Naive thymus-derived CD4-positive, alpha-beta T cell (primary cell): Measurements from ENCODE around the gene PKP1. TPM values are rescaled to one million over a fixed set of nuclear protein-coding genes. Genes with fewer than 3 reads are reported as not detected.

ENCODE experiments used
- ATAC-seq: fragments of 150-1000 bp; cut with Tn5 transposase; 2 replicates; pipeline ENCODE4 v1.10.0; 2021; ENCODE audit warnings: mild to moderate bottlenecking, moderate library complexity
- CTCF ChIA-PET: fragments of 350-600 bp; sonication (Branson Sonifier 250); formaldehyde crosslinking; loops from one replicate; lab custom pipeline; 2021; ENCODE audit warnings: antibody characterized with exemption; lab: Charles Lee
- POLR2A ChIA-PET: fragments of 350-600 bp; sonication (Branson Sonifier 250); formaldehyde crosslinking; loops from one replicate; lab custom pipeline; 2021; ENCODE audit warnings: antibody characterized with exemption, inconsistent platforms; lab: Charles Lee
- DNase-seq, 9 donors: peaks; one replicate each; pipeline versions ENCODE4 v3.0.0 to v3.0.0-alpha.2; 2020 to 2022; ENCODE audit warnings: mixed read lengths in 1 of 9
- H3K27ac ChIP-seq: one replicate; pipeline ENCODE4 v1.7.0; 2013; ENCODE audit warnings: mild to moderate bottlenecking, low read depth, low read length, moderate library complexity
- H3K27me3 ChIP-seq, 2 donors: one replicate each; pipeline ENCODE4 v1.7.0; 2013; ENCODE audit warnings: low read length in 2 of 2, mild to moderate bottlenecking in 2 of 2, moderate library complexity in 2 of 2; ENCODE audit not compliant: control insufficient read depth in 2 of 2, insufficient read depth in 2 of 2
- H3K36me3 ChIP-seq, 3 experiments: 1 replicate in 2 of 3; 2 replicates in 1 of 3; pipeline ENCODE4 v1.7.0; 2013; ENCODE audit warnings: low read length in 3 of 3, mild to moderate bottlenecking in 3 of 3, moderate library complexity in 1 of 3; ENCODE audit not compliant: insufficient read depth in 3 of 3, control insufficient read depth in 2 of 3
- H3K4me1 ChIP-seq, 2 donors: one replicate each; pipeline ENCODE4 v1.7.0; 2013; ENCODE audit warnings: low read length in 2 of 2, mild to moderate bottlenecking in 2 of 2, moderate library complexity in 1 of 2; ENCODE audit not compliant: control insufficient read depth in 2 of 2, insufficient read depth in 2 of 2
- H3K4me3 ChIP-seq: 2 replicates; pipeline ENCODE4 v1.7.0; 2013; ENCODE audit warnings: mild to moderate bottlenecking, low read length
- H3K9me3 ChIP-seq, 3 experiments: 1 replicate in 2 of 3; 2 replicates in 1 of 3; pipeline ENCODE4 v1.7.0; 2013; ENCODE audit warnings: low read length in 3 of 3; ENCODE audit not compliant: control insufficient read depth in 2 of 3
- H3K27ac Mint-ChIP-seq, 9 donors: one replicate each; pipeline ENCODE4 v1.8.0; 2020 to 2022; ENCODE audit warnings: mixed read lengths in 9 of 9, mild to moderate bottlenecking in 8 of 9, moderate library complexity in 5 of 9, inconsistent platforms in 2 of 9
- H3K27me3 Mint-ChIP-seq, 5 donors: one replicate each; pipeline ENCODE4 v1.8.0; 2021 to 2022; ENCODE audit warnings: mixed read lengths in 5 of 5, mild to moderate bottlenecking in 1 of 5
- H3K36me3 Mint-ChIP-seq, 5 donors: one replicate each; pipeline ENCODE4 v1.8.0; 2020 to 2022; ENCODE audit warnings: mixed read lengths in 5 of 5, mild to moderate bottlenecking in 3 of 5, inconsistent platforms in 1 of 5
- H3K4me1 Mint-ChIP-seq, 7 donors: one replicate each; pipeline ENCODE4 v1.8.0; 2020 to 2022; ENCODE audit warnings: mixed read lengths in 7 of 7, mild to moderate bottlenecking in 3 of 7, inconsistent platforms in 1 of 7
- H3K4me3 Mint-ChIP-seq, 10 donors: one replicate each; pipeline ENCODE4 v1.8.0; 2020 to 2022; ENCODE audit warnings: mild to moderate bottlenecking in 10 of 10, mixed read lengths in 10 of 10, moderate library complexity in 6 of 10, inconsistent platforms in 2 of 10
- H3K9me3 Mint-ChIP-seq, 11 donors: one replicate each; pipeline ENCODE4 v1.8.0; 2020 to 2022; ENCODE audit warnings: mixed read lengths in 11 of 11, mild to moderate bottlenecking in 4 of 11, inconsistent platforms in 1 of 11, moderate library complexity in 1 of 11
- intact Hi-C, 2 donors: fragments of 100-400 bp; cut with micrococcal nuclease; formaldehyde crosslinking; loops; one replicate each; pipeline ENCODE4 v1.15.1; 2023
- polyA plus RNA-seq, 2 donors: library from polyadenylated mRNA; unstranded; fragments of 300-500 nt; fragmentation: Illumina TruSeq; gene quantifications; one replicate each; pipeline ENCODE4 v1.2.3, GENCODE V29; 2021
- total RNA-seq, 6 experiments: library from RNA in 5 of 6; stranded (reverse) in 5 of 6; gene quantifications; 1 replicate in 5 of 6; 2 replicates in 1 of 6; pipeline ENCODE4 v1.2.3 and lab custom pipeline; 2021 to 2026

The PKP1 gene
- total and polyA plus RNA-seq, 7 experiments from 2014 or later = not detected

- Mint-ChIP-seq H3K4me3 (no peak overlapping the region), H3K4me1 (no peaks in the 10 kb centered on the region), H3K9me3 (no peaks in the 10 kb centered on the region), H3K36me3 (no peaks in the 10 kb centered on the region), H3K27ac (no peak overlapping the region), H3K27me3 (peaks cover 0 to 37% (median 12%) of the 10 kb centered on the region in 5 donors)
- H3K36me3 ChIP-seq = no peaks in the 10 kb centered on the region
- no peaks in the 10 kb centered on the region for H3K9me3 ChIP-seq
- no peak overlapping the region for H3K27ac ChIP-seq
- no peaks in the 10 kb centered on the region for H3K27me3 ChIP-seq
- no peak for DNase-seq
- no peak for ATAC-seq
- no peak overlapping the region for H3K4me3 ChIP-seq
- ChIA-PET CTCF (no interaction called here), POLR2A (no interaction called here)
- intact Hi-C loops = no loop called here
- no peaks in the 10 kb centered on the region for H3K4me1 ChIP-seq
Observed at GRCh38 chr1:201353186-201353940, 70.1 kb downstream of the PKP1 start.

- no peaks in the 10 kb centered on the region for H3K27me3 ChIP-seq
- H3K27me3 Mint-ChIP-seq = peaks cover 0 to 40% (median 12%) of the 10 kb centered on the region in 5 donors
- POLR2A ChIA-PET = no interaction called here
- ATAC-seq (no peak), DNase-seq (no peak)
- H3K27ac ChIP-seq = no peak overlapping the region
- H3K36me3 Mint-ChIP-seq = no peaks in the 10 kb centered on the region
- no peaks in the 10 kb centered on the region for H3K4me1 ChIP-seq
- no peak overlapping the region for H3K4me3 ChIP-seq
- H3K4me3 Mint-ChIP-seq = no peak overlapping the region
- intact Hi-C loops = no loop called here
- no peaks in the 10 kb centered on the region for H3K9me3 ChIP-seq
- no peaks in the 10 kb centered on the region for H3K9me3 Mint-ChIP-seq
- CTCF ChIA-PET = no interaction called here
- H3K27ac Mint-ChIP-seq = no peak overlapping the region
- H3K4me1 Mint-ChIP-seq = no peaks in the 10 kb centered on the region
- no peaks in the 10 kb centered on the region for H3K36me3 ChIP-seq
Observed at GRCh38 chr1:201354151-201354900, 71.0 kb downstream of the PKP1 start.

GRCh38 chr1:201354901-201355295 lies 71.6 kb downstream of the PKP1 start:
- no peak for ATAC-seq
- Histone ChIP-seq H3K4me1 (no peaks in the 10 kb centered on the region), H3K36me3 (no peaks in the 10 kb centered on the region), H3K4me3 (no peak overlapping the region), H3K27me3 (no peaks in the 10 kb centered on the region), H3K27ac (no peak overlapping the region), H3K9me3 (no peaks in the 10 kb centered on the region)
- no peaks in the 10 kb centered on the region for H3K36me3 Mint-ChIP-seq
- H3K4me1 Mint-ChIP-seq = no peaks in the 10 kb centered on the region
- H3K9me3 Mint-ChIP-seq = no peaks in the 10 kb centered on the region
- DNase-seq = no peak
- ChIA-PET POLR2A (no interaction called here), CTCF (no interaction called here)
- H3K4me3 Mint-ChIP-seq = no peak overlapping the region
- H3K27me3 Mint-ChIP-seq = peaks cover 0 to 36% (median 12%) of the 10 kb centered on the region in 5 donors
- intact Hi-C loops = no loop called here
- no peak overlapping the region for H3K27ac Mint-ChIP-seq

GRCh38 chr1:201355471-201355870 lies 72.2 kb downstream of the PKP1 start:
- Histone ChIP-seq H3K9me3 (no peaks in the 10 kb centered on the region), H3K4me3 (no peak overlapping the region), H3K36me3 (no peaks in the 10 kb centered on the region), H3K27me3 (no peaks in the 10 kb centered on the region), H3K4me1 (no peaks in the 10 kb centered on the region), H3K27ac (no peak overlapping the region)
- no peak for DNase-seq
- no peak overlapping the region for H3K4me3 Mint-ChIP-seq
- H3K27me3 Mint-ChIP-seq = peaks cover 0 to 36% (median 12%) of the 10 kb centered on the region in 5 donors
- intact Hi-C loops = no loop called here
- H3K36me3 Mint-ChIP-seq = no peaks in the 10 kb centered on the region
- CTCF ChIA-PET = no interaction called here
- H3K4me1 Mint-ChIP-seq = no peaks in the 10 kb centered on the region
- ATAC-seq = no peak
- no peaks in the 10 kb centered on the region for H3K9me3 Mint-ChIP-seq
- POLR2A ChIA-PET = no interaction called here
- H3K27ac Mint-ChIP-seq = no peak overlapping the region

GRCh38 chr1:201356236-201356635 lies 72.9 kb downstream of the PKP1 start:
- H3K27me3 ChIP-seq = no peaks in the 10 kb centered on the region
- no peaks in the 10 kb centered on the region for H3K36me3 Mint-ChIP-seq
- H3K27me3 Mint-ChIP-seq = peaks cover 0 to 31% (median 9%) of the 10 kb centered on the region in 5 donors
- H3K9me3 ChIP-seq = no peaks in the 10 kb centered on the region
- no peaks in the 10 kb centered on the region for H3K9me3 Mint-ChIP-seq
- DNase-seq = no peak
- ATAC-seq = no peak
- no peaks in the 10 kb centered on the region for H3K4me1 Mint-ChIP-seq
- H3K27ac ChIP-seq = no peak overlapping the region
- intact Hi-C loops = no loop called here
- no peak overlapping the region for H3K4me3 ChIP-seq
- H3K36me3 ChIP-seq = no peaks in the 10 kb centered on the region
- H3K27ac Mint-ChIP-seq = no peak overlapping the region
- no peaks in the 10 kb centered on the region for H3K4me1 ChIP-seq
- CTCF ChIA-PET = no interaction called here
- POLR2A ChIA-PET = no interaction called here
- H3K4me3 Mint-ChIP-seq = no peak overlapping the region

GRCh38 chr1:201356701-201357100 lies 73.4 kb downstream of the PKP1 start:
- ChIA-PET POLR2A (no interaction called here), CTCF (no interaction called here)
- Histone ChIP-seq H3K4me1 (no peaks in the 10 kb centered on the region), H3K9me3 (no peaks in the 10 kb centered on the region), H3K4me3 (no peak overlapping the region), H3K27me3 (no peaks in the 10 kb centered on the region), H3K36me3 (no peaks in the 10 kb centered on the region), H3K27ac (no peak overlapping the region)
- ATAC-seq (no peak), DNase-seq (no peak)
- Mint-ChIP-seq H3K27ac (no peak overlapping the region), H3K4me1 (no peaks in the 10 kb centered on the region), H3K27me3 (peaks cover 0 to 26% (median 9%) of the 10 kb centered on the region in 5 donors), H3K9me3 (no peaks in the 10 kb centered on the region), H3K4me3 (no peak overlapping the region), H3K36me3 (no peaks in the 10 kb centered on the region)
- intact Hi-C loops = no loop called here

- ATAC-seq (no peak), DNase-seq (no peak)
- Mint-ChIP-seq H3K4me3 (no peak overlapping the region), H3K36me3 (no peaks in the 10 kb centered on the region), H3K9me3 (no peaks in the 10 kb centered on the region), H3K4me1 (no peaks in the 10 kb centered on the region), H3K27me3 (peaks cover 0 to 27% (median 9%) of the 10 kb centered on the region in 5 donors), H3K27ac (no peak overlapping the region)
- Histone ChIP-seq H3K9me3 (no peaks in the 10 kb centered on the region), H3K4me1 (no peaks in the 10 kb centered on the region), H3K4me3 (no peak overlapping the region), H3K27ac (no peak overlapping the region), H3K27me3 (no peaks in the 10 kb centered on the region), H3K36me3 (no peaks in the 10 kb centered on the region)
- intact Hi-C loops = no loop called here
- CTCF ChIA-PET = no interaction called here
- POLR2A ChIA-PET = no interaction called here
Observed at GRCh38 chr1:201357211-201357610, 73.9 kb downstream of the PKP1 start.
